ENCODE measurements around the gene FAM8A1.
A peak's percentile ranks its signal among the peaks of the same experiment; 100 is the strongest.

Gene FAM8A1

GRCh38 chr6:17588011-17588410, 12.1 kb upstream of the FAM8A1 start:
- Mint-ChIP-seq H3K36me3 (ENCODE audit: low read depth) (no peaks in the 10 kb centered on the region), H3K4me1 (ENCODE audit: low read depth) (peaks cover 23% of the 10 kb centered on the region), H3K9me3 (no peaks in the 10 kb centered on the region), H3K27ac (no peak overlapping the region), H3K27me3 (no peaks in the 10 kb centered on the region), H3K4me3 (no peak overlapping the region)
- no peak for DNase-seq

- no peaks in the 10 kb centered on the region for H3K9me3 Mint-ChIP-seq
- DNase-seq: no peak
- H3K4me3 Mint-ChIP-seq: no peak overlapping the region
- H3K36me3 Mint-ChIP-seq (ENCODE audit: low read depth): no peaks in the 10 kb centered on the region
- H3K27ac Mint-ChIP-seq: no peak overlapping the region
- no peaks in the 10 kb centered on the region for H3K27me3 Mint-ChIP-seq
- peaks cover 18% of the 10 kb centered on the region for H3K4me1 Mint-ChIP-seq (ENCODE audit: low read depth)
These were observed 10.6 kb upstream of the FAM8A1 start for GRCh38 chr6:17589406-17590096.

DNA sequence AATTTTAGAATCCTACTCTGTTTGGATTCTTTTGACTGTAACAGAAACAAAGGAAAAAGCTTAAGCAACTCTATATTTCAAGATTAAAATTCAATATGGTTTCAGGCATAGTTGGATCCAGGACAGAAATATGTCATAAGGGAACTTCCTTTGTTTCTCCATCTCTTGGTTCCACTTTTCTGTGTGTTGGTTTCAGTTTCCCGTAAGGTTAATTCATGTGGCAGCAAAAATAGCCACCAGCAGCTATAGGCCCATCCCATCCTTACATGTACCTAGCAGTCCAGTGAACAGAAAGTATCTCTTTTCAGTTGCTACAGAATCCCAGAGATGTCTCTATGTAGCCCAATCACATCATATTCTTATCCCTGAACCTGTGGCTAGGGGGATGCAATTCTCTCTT, 8.8 kb upstream of the FAM8A1 start:
- no peak overlapping the region for H3K27ac Mint-ChIP-seq

DNA sequence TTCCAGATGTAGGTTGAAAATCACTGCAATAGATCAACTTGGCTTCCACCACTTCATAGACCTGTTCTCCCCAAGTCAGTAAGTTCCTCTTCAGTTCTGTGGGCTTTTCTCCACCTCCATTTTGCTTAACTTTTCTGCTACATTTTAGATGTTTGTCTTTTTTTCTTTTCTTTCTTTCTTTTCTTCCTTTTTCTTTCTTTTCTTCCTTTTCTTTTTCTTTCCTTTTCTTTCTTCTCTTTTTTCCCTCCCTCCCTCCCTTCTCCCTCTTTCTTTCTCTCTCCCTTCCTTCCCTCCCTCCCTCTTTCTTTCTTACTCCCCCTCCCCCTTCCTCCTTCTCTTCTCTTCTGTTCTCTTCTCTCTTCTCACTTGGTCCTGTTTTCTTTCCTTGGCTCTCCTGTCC, 6.9 kb upstream of the FAM8A1 start:
- H3K4me1 Mint-ChIP-seq (ENCODE audit: low read depth): peaks cover 16% of the 10 kb centered on the region
- no peak for DNase-seq
- no peaks in the 10 kb centered on the region for H3K36me3 Mint-ChIP-seq (ENCODE audit: low read depth)
- H3K9me3 Mint-ChIP-seq: no peaks in the 10 kb centered on the region
- no peak overlapping the region for H3K27ac Mint-ChIP-seq
- no peak overlapping the region for H3K4me3 Mint-ChIP-seq
- no peaks in the 10 kb centered on the region for H3K27me3 Mint-ChIP-seq

More for the DNA sequence above, 8.8 kb upstream of the FAM8A1 start:
- Mint-ChIP-seq H3K36me3 (ENCODE audit: low read depth) (no peaks in the 10 kb centered on the region), H3K9me3 (no peaks in the 10 kb centered on the region), H3K27me3 (no peaks in the 10 kb centered on the region), H3K4me3 (no peak overlapping the region), H3K4me1 (ENCODE audit: low read depth) (peaks cover 16% of the 10 kb centered on the region)
- no peak for DNase-seq

DNA sequence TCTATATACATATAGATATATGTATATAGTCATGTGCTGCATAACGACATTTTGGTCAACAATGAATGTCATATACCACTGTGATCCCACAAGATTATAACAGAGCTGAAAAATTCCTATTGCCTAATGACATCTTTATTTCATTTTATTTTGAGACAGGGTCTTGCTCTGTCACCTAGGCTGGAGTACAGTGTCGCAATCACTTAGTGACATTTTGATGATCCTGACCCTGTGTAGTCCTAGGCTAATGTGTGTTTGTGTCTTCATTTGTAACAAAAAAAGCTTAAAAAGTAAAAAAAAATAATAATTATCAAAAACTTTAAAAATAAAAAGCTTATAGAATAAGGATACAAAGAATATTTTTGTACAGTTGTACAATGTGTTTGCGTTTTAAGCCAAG, 4.0 kb upstream of the FAM8A1 start:
- no peak overlapping the region for H3K4me3 Mint-ChIP-seq
- no peaks in the 10 kb centered on the region for H3K27me3 Mint-ChIP-seq
- no peak for DNase-seq
- H3K9me3 Mint-ChIP-seq: no peaks in the 10 kb centered on the region
- H3K36me3 Mint-ChIP-seq (ENCODE audit: low read depth): peaks cover under 1% of the 10 kb centered on the region
- H3K27ac Mint-ChIP-seq: no peak overlapping the region
- H3K4me1 Mint-ChIP-seq (ENCODE audit: low read depth): peaks cover 13% of the 10 kb centered on the region

- Mint-ChIP-seq H3K4me1 (ENCODE audit: low read depth) (peaks cover 39% of the 10 kb centered on the region), H3K36me3 (ENCODE audit: low read depth) (peaks cover 10% of the 10 kb centered on the region), H3K9me3 (no peaks in the 10 kb centered on the region), H3K27ac (peak overlapping the region; percentile 88), H3K4me3 (peak overlapping the region; percentile 76), H3K27me3 (no peaks in the 10 kb centered on the region)
- DNase-seq: peak; percentile 77
These were observed 654 bp downstream of the FAM8A1 start for GRCh38 chr6:17600527-17601385.

DNA sequence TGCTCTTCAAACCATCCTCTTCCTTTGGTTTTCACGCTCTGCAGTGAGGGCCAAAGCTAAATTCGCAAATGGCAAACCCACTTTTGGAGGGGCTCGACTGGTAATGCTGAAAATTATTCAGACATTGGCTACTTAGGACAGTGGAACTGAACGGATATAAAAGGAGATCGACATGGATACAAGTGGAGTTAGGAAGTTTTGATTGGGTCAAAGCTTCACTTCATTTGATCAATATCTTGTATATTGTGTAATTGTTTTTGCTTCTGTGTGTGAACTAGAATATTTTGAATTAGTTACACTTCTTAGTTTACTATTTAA, 1.2 kb downstream of the FAM8A1 start:
- peaks cover 13% of the 10 kb centered on the region for H3K36me3 Mint-ChIP-seq (ENCODE audit: low read depth)
- DNase-seq: no peak
- H3K27me3 Mint-ChIP-seq: no peaks in the 10 kb centered on the region
- peak overlapping the region; percentile 88 for H3K27ac Mint-ChIP-seq
- peaks cover 40% of the 10 kb centered on the region for H3K4me1 Mint-ChIP-seq (ENCODE audit: low read depth)
- no peaks in the 10 kb centered on the region for H3K9me3 Mint-ChIP-seq
- H3K4me3 Mint-ChIP-seq: peak overlapping the region; percentile 76

- peaks cover 20% of the 10 kb centered on the region for H3K36me3 Mint-ChIP-seq (ENCODE audit: low read depth)
- H3K9me3 Mint-ChIP-seq: no peaks in the 10 kb centered on the region
- peaks cover 42% of the 10 kb centered on the region for H3K4me1 Mint-ChIP-seq (ENCODE audit: low read depth)
- no peaks in the 10 kb centered on the region for H3K27me3 Mint-ChIP-seq
- DNase-seq: no peak
- no peak overlapping the region for H3K27ac Mint-ChIP-seq
- H3K4me3 Mint-ChIP-seq: no peak overlapping the region
These were observed 2.8 kb downstream of the FAM8A1 start for GRCh38 chr6:17602888-17603287.

DNA sequence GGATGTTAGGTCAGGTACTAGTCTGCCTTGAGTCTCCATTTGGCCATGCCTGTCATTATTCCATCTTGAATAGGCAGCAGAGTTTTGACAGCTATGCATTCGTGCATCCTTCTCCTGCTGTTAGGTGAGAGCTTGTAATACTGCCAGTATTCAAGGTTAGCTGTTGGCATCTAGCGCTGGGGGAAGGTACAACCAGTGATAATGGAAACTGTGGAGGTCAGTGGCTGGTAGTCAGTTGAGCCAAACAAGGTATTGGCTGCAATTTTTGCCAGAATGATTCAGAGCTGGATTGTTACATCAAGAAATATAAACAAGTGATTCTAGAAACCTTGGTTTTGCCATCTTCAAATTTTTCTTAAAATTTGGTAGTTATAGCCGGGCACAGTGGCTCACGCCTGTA, 6.5 kb downstream of the FAM8A1 start:
- peaks cover 37% of the 10 kb centered on the region for H3K36me3 Mint-ChIP-seq (ENCODE audit: low read depth)
- DNase-seq: no peak
- H3K27me3 Mint-ChIP-seq: no peaks in the 10 kb centered on the region
- H3K4me1 Mint-ChIP-seq (ENCODE audit: low read depth): peaks cover 30% of the 10 kb centered on the region
- no peak overlapping the region for H3K4me3 Mint-ChIP-seq
- H3K9me3 Mint-ChIP-seq: no peaks in the 10 kb centered on the region
- H3K27ac Mint-ChIP-seq: peak overlapping the region; percentile 22

DNA sequence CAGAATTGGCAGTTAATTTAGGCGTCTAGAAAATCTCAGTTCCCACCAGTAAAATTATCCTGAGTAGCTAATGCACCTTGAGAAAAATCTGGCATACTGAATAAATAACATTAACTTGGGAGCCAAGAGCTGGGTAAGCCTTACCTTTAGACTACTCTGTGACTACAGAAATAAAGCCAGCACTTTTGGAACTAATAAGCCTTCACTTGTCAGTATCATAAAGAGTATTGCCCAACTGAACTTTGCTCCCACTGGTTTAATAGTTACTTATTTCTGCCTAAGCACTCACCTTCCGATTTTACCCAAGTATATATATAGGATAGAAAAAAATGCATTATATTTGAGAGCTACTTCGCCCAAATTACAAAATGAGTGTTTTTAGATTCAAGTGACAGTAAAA, 10.7 kb downstream of the FAM8A1 start:
- DNase-seq: no peak
- peak overlapping the region; percentile 19 for H3K27ac Mint-ChIP-seq
- peaks cover 63% of the 10 kb centered on the region for H3K36me3 Mint-ChIP-seq (ENCODE audit: low read depth)

GRCh38 chr6:17612048-17612447, 11.9 kb downstream of the FAM8A1 start:
- no peak for DNase-seq
- Mint-ChIP-seq H3K9me3 (no peaks in the 10 kb centered on the region), H3K4me3 (no peak overlapping the region), H3K4me1 (ENCODE audit: low read depth) (peaks cover 12% of the 10 kb centered on the region), H3K36me3 (ENCODE audit: low read depth) (peaks cover 68% of the 10 kb centered on the region), H3K27ac (peak overlapping the region; percentile 76), H3K27me3 (no peaks in the 10 kb centered on the region)

More for the DNA sequence above, 10.7 kb downstream of the FAM8A1 start:
- H3K4me1 Mint-ChIP-seq (ENCODE audit: low read depth): peaks cover 16% of the 10 kb centered on the region
- no peak overlapping the region for H3K4me3 Mint-ChIP-seq
- no peaks in the 10 kb centered on the region for H3K9me3 Mint-ChIP-seq
- H3K27me3 Mint-ChIP-seq: no peaks in the 10 kb centered on the region

- Mint-ChIP-seq H3K27me3 (no peaks in the 10 kb centered on the region), H3K27ac (no peak overlapping the region), H3K9me3 (no peaks in the 10 kb centered on the region), H3K36me3 (ENCODE audit: low read depth) (peaks cover 83% of the 10 kb centered on the region), H3K4me1 (ENCODE audit: low read depth) (peaks cover 19% of the 10 kb centered on the region), H3K4me3 (no peak overlapping the region)
- DNase-seq: no peak
These were observed 15.7 kb downstream of the FAM8A1 start for GRCh38 chr6:17615794-17616193.

- Mint-ChIP-seq H3K27ac (peak overlapping the region; percentile 20), H3K4me1 (ENCODE audit: low read depth) (peaks cover 28% of the 10 kb centered on the region), H3K36me3 (ENCODE audit: low read depth) (peaks cover 94% of the 10 kb centered on the region), H3K9me3 (no peaks in the 10 kb centered on the region), H3K27me3 (no peaks in the 10 kb centered on the region), H3K4me3 (no peak overlapping the region)
- no peak for DNase-seq
These were observed 20.9 kb downstream of the FAM8A1 start for GRCh38 chr6:17621003-17621402.

DNA sequence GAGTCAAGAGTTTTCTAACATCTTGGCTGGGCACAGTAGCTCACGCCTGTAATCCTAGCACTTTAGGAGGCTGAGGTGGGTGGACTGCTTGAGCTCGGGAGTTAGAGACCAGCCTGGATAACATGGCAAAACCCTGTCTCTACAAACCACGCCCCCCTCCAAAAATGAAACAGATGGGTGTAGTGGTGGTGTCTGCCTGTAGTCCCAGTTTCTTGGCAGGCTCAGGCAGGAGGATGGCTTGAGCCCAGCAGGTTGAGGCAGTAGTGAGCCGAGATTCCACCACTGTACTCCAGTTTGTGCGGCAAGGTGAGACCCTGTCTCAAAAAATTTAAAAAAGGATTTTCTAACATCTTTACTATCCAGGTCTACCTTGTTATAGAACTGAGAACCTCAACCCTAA, 22.0 kb downstream of the FAM8A1 start:
- no peak for DNase-seq
- Mint-ChIP-seq H3K9me3 (no peaks in the 10 kb centered on the region), H3K4me1 (ENCODE audit: low read depth) (peaks cover 28% of the 10 kb centered on the region), H3K36me3 (ENCODE audit: low read depth) (peaks cover 93% of the 10 kb centered on the region), H3K27ac (no peak overlapping the region), H3K27me3 (no peaks in the 10 kb centered on the region), H3K4me3 (no peak overlapping the region)

- no peak for DNase-seq
- Mint-ChIP-seq H3K27me3 (no peaks in the 10 kb centered on the region), H3K36me3 (ENCODE audit: low read depth) (peaks cover 92% of the 10 kb centered on the region), H3K9me3 (no peaks in the 10 kb centered on the region), H3K4me3 (no peak overlapping the region), H3K27ac (peak overlapping the region; percentile 59), H3K4me1 (ENCODE audit: low read depth) (peaks cover 31% of the 10 kb centered on the region)
These were observed 24.3 kb downstream of the FAM8A1 start for GRCh38 chr6:17624396-17624795.
